B cell (primary cell): ENCODE measurements around the gene ATP2A1.

Experiments
- EZH2 ChIP-seq: IDR thresholded peaks from 2 replicates; pipeline ENCODE4 v1.6.1; 2012; ENCODE audit warnings: borderline replicate concordance, low read depth, mild to moderate bottlenecking, moderate library complexity, low read length; ENCODE audit not compliant: insufficient read depth, poor library complexity, severe bottlenecking
- TF ChIP-seq, protein P1 (sequence below): fragments of 200-600 bp; IDR thresholded peaks from one replicate; pipeline ENCODE4 v1.8.0; 2022; ENCODE audit warnings: antibody characterized with exemption, mild to moderate bottlenecking

GRCh38 chr16:28876973-28877654, 1.2 kb upstream of the ATP2A1 start:
- TF ChIP-seq EZH2 = no peak
- TF ChIP-seq, protein P1, sequence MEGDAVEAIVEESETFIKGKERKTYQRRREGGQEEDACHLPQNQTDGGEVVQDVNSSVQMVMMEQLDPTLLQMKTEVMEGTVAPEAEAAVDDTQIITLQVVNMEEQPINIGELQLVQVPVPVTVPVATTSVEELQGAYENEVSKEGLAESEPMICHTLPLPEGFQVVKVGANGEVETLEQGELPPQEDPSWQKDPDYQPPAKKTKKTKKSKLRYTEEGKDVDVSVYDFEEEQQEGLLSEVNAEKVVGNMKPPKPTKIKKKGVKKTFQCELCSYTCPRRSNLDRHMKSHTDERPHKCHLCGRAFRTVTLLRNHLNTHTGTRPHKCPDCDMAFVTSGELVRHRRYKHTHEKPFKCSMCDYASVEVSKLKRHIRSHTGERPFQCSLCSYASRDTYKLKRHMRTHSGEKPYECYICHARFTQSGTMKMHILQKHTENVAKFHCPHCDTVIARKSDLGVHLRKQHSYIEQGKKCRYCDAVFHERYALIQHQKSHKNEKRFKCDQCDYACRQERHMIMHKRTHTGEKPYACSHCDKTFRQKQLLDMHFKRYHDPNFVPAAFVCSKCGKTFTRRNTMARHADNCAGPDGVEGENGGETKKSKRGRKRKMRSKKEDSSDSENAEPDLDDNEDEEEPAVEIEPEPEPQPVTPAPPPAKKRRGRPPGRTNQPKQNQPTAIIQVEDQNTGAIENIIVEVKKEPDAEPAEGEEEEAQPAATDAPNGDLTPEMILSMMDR = no peak
